GM12864 (cell line): ENCODE results near the gene VWA3B.
A peak's percentile ranks its signal among the peaks of the same experiment; 100 is the strongest.

Experiments used
- DNase-seq: peaks from one replicate; pipeline ENCODE4 v3.0.0-alpha.2; 2011; ENCODE audit warnings: low read depth
- H3K4me3 ChIP-seq: 2 replicates; pipeline ENCODE4 v1.5.1; 2011; ENCODE audit warnings: mild to moderate bottlenecking, low read depth, low read length, control low read depth
- CTCF ChIP-seq: IDR thresholded peaks from 2 replicates; pipeline ENCODE4 v1.5.1; 2011; ENCODE audit warnings: low read depth, mild to moderate bottlenecking, moderate library complexity, low read length, control low read depth, inconsistent platforms; ENCODE audit errors: missing control alignments

Gene VWA3B

GRCh38 chr2:98148595-98149332, 61.8 kb downstream of the VWA3B start:
- DNase-seq, result no peak
- no peak for TF ChIP-seq CTCF
- no peak overlapping the region for H3K4me3 ChIP-seq

- no peak for DNase-seq
- TF ChIP-seq CTCF, result no peak
- no peak overlapping the region for H3K4me3 ChIP-seq
These were observed 62.3 kb downstream of the VWA3B start for GRCh38 chr2:98149333-98149697.

- DNase-seq, result no peak
- H3K4me3 ChIP-seq, result no peak overlapping the region
- TF ChIP-seq CTCF, result no peak
These were observed 66.5 kb downstream of the VWA3B start for GRCh38 chr2:98153481-98153880.

GRCh38 chr2:98155291-98155690, 68.3 kb downstream of the VWA3B start:
- no peak overlapping the region for H3K4me3 ChIP-seq
- no peak for TF ChIP-seq CTCF
- no peak for DNase-seq

- H3K4me3 ChIP-seq, result no peak overlapping the region
- TF ChIP-seq CTCF, result no peak
- DNase-seq, result no peak
These were observed 68.7 kb downstream of the VWA3B start for GRCh38 chr2:98155716-98156115.

GRCh38 chr2:98156304-98156703, 69.3 kb downstream of the VWA3B start:
- H3K4me3 ChIP-seq, result no peak overlapping the region
- TF ChIP-seq CTCF, result no peak
- no peak for DNase-seq

GRCh38 chr2:98157557-98157956, 70.6 kb downstream of the VWA3B start:
- DNase-seq, result no peak
- peak; percentile 15 for TF ChIP-seq CTCF

More at GRCh38 chr2:98157557-98157956, 70.6 kb downstream of the VWA3B start:
- H3K4me3 ChIP-seq, result no peak overlapping the region
